C4-2B (cell line): Measurements from ENCODE around the gene APOBEC3H.

ENCODE experiments used
- H3K27ac ChIP-seq: fragments of 450-650 bp; 2 replicates; pipeline ENCODE4 v1.5.1; 2017
- ZFX ChIP-seq: fragments of 450-650 bp; IDR thresholded peaks from 2 replicates; pipeline ENCODE4 v1.6.1; 2017
- TF ChIP-seq, protein P1 (sequence below): fragments of 450-650 bp; conservative IDR thresholded peaks from 2 replicates; pipeline ENCODE4 v1.5.1; 2017; ENCODE audit warnings: mild to moderate bottlenecking

APOBEC3H gene

DNA sequence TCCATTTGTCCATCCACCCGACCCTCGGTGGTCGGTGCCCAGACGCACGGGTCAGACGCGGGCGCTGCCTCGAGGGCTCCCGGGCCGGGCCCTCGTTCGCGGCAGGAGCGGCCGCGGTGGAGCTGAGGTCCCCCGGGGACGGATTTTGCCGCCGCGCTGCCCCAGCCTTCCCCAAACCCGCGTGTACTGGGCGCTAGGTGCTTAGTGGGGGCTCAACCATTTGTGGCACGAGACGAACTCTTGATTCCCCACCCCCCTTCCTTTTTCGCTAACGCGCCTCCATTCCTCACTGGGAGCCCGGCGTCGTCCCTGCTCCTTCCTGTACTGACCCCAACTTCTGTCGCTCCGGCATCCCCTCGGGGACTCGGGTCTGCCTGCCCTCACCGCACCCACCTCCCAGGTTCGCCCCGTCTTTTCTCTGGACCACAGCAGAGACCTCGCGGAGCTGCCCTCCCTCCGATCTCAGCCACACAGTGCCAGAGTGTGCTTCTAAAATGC, 56.2 kb downstream of the APOBEC3H start:
- H3K27ac ChIP-seq, result peak overlapping the region; percentile 78
- TF ChIP-seq ZFX, result no peak
- TF ChIP-seq, protein P1, sequence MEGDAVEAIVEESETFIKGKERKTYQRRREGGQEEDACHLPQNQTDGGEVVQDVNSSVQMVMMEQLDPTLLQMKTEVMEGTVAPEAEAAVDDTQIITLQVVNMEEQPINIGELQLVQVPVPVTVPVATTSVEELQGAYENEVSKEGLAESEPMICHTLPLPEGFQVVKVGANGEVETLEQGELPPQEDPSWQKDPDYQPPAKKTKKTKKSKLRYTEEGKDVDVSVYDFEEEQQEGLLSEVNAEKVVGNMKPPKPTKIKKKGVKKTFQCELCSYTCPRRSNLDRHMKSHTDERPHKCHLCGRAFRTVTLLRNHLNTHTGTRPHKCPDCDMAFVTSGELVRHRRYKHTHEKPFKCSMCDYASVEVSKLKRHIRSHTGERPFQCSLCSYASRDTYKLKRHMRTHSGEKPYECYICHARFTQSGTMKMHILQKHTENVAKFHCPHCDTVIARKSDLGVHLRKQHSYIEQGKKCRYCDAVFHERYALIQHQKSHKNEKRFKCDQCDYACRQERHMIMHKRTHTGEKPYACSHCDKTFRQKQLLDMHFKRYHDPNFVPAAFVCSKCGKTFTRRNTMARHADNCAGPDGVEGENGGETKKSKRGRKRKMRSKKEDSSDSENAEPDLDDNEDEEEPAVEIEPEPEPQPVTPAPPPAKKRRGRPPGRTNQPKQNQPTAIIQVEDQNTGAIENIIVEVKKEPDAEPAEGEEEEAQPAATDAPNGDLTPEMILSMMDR, result no peak
